Tibial artery (tissue), 4 donors: ENCODE measurements around the gene CDH6.

Experiments
- DNase-seq, 2 donors: peaks; one replicate each; pipeline ENCODE4 v3.0.0-alpha.2; 2019
- H3K27ac ChIP-seq, 2 donors: fragments of 200-600 bp; sonication (generic) in 1 of 2; 1 replicate in 1 of 2; 2 replicates in 1 of 2; pipeline ENCODE4 v1.5.1; 2018 to 2019; ENCODE audit warnings: mild to moderate bottlenecking in 1 of 2
- H3K27me3 ChIP-seq, 2 donors: fragments of 200-600 bp; sonication (generic) in 1 of 2; one replicate each; pipeline versions ENCODE4 v1.5.1 to v1.6.0; 2016 to 2019
- H3K36me3 ChIP-seq, 3 donors: fragments of 200-600 bp; sonication (generic) in 2 of 3; one replicate each; pipeline ENCODE4 v1.5.1; 2016 to 2019; ENCODE audit warnings: mild to moderate bottlenecking in 2 of 3
- H3K4me1 ChIP-seq, 4 donors: fragments of 200-600 bp; sonication (generic) in 2 of 4; 1 replicate in 3 of 4; 2 replicates in 1 of 4; pipeline ENCODE4 v1.5.1; 2016 to 2019
- H3K4me3 ChIP-seq, 2 donors: fragments of 200-600 bp; sonication (generic) in 1 of 2; 1 replicate in 1 of 2; 2 replicates in 1 of 2; pipeline ENCODE4 v1.5.1; 2018 to 2019; ENCODE audit warnings: mild to moderate bottlenecking in 2 of 2
- H3K9me3 ChIP-seq, 3 donors: fragments of 200-600 bp; sonication (generic) in 1 of 3; one replicate each; pipeline ENCODE4 v1.5.1; 2016 to 2019
- intact Hi-C: fragments of 100-400 bp; cut with DNase I; formaldehyde crosslinking; loops from one replicate; pipeline ENCODE4 v1.15.0; 2023; ENCODE audit warnings: low total_unique reads
- TF ChIP-seq, protein P1 (sequence below), 2 experiments: fragments of 200-600 bp in 1 of 2; fragments of 450-650 bp in 1 of 2; IDR thresholded peaks; one replicate each; pipeline ENCODE4 v1.5.1; 2017 to 2019; ENCODE audit warnings: antibody characterized with exemption in 2 of 2, mild to moderate bottlenecking in 1 of 2, moderate library complexity in 1 of 2

CDH6 gene

DNA sequence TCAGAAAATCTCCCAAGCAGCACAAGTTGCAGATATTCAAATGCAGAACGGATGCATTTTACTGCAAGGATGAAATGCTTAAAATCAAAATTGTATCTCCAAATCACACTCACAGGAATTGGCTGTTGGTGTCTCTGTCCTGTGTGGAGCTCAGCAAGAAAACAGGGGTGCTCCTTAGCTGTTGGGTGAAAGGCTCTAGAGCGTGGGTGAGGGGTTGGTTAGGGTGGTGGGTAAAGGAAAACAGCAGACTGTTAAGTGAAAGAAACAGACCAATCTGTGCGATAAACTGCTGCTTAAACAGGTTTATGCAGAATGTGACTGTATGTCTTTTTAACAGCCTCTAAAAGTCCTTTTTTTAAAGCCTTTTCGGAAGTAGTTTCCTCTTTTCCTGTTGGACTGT is 19.8 kb downstream of the CDH6 start:
- intact Hi-C loops, result no loop called here
- TF ChIP-seq, protein P1, sequence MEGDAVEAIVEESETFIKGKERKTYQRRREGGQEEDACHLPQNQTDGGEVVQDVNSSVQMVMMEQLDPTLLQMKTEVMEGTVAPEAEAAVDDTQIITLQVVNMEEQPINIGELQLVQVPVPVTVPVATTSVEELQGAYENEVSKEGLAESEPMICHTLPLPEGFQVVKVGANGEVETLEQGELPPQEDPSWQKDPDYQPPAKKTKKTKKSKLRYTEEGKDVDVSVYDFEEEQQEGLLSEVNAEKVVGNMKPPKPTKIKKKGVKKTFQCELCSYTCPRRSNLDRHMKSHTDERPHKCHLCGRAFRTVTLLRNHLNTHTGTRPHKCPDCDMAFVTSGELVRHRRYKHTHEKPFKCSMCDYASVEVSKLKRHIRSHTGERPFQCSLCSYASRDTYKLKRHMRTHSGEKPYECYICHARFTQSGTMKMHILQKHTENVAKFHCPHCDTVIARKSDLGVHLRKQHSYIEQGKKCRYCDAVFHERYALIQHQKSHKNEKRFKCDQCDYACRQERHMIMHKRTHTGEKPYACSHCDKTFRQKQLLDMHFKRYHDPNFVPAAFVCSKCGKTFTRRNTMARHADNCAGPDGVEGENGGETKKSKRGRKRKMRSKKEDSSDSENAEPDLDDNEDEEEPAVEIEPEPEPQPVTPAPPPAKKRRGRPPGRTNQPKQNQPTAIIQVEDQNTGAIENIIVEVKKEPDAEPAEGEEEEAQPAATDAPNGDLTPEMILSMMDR (IDR thresholded peaks at IDR 0.05), result no peak
- Histone ChIP-seq H3K36me3 (no peaks in the 10 kb centered on the region), H3K9me3 (no peaks in the 10 kb centered on the region), H3K27ac (peak overlapping the region; percentile 37 to 65), H3K4me3 (peak overlapping the region; percentile 4 to 17), H3K27me3 (no peaks in the 10 kb centered on the region), H3K4me1 (peaks cover 0 to 67% (median 6%) of the 10 kb centered on the region in 4 donors)
- no peak for DNase-seq

DNA sequence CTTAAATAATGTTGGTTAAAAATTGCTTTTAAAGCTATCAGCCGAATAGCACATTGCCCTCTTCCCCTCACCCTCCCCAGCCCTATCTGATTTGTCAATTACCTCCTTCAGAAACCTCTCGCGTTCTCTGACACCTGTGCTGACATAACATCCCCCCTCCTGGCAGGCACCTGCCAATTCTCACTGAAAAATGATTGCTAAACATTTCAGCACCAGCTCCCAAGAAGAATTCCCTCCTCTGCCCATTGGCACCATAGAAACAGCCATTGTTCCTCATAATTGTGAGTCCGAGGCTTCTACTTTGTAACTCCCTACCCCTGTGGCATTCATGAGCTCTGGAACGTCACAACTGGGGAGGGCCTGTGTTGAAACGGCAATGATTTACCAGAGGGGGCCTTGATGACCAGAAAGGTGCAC is 20.2 kb downstream of the CDH6 start:
- H3K27me3 ChIP-seq, result no peaks in the 10 kb centered on the region
- H3K9me3 ChIP-seq, result no peaks in the 10 kb centered on the region
- H3K36me3 ChIP-seq, result no peaks in the 10 kb centered on the region
- H3K4me1 ChIP-seq, result peaks cover 0 to 67% (median 6%) of the 10 kb centered on the region in 4 donors
- peak overlapping the region; percentile 37 to 65 for H3K27ac ChIP-seq
- DNase-seq, result no peak
- H3K4me3 ChIP-seq, result peak overlapping the region; percentile 4 to 17
- TF ChIP-seq, protein P1 (IDR thresholded peaks at IDR 0.05), result no peak
- intact Hi-C loops, result no loop called here

DNA sequence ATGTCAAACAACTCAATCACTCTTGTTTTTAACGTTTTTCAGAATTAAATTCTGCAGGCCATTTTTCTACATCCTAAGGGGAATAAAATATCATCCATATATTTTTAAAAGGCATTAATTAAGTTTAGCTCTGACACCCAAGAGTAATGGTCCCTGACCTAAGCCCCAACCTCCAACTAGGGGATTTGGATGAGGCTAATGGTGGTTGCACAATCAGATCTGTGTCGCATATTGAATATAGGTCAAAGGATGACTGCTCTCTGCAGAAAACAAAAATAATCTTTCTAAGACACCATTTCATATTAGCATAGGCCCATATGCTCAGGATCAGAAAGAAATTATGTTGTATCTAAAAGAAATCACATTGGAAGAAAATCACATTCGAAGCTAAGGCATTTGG is 20.7 kb downstream of the CDH6 start:
- peaks cover 0 to 68% (median 5%) of the 10 kb centered on the region in 4 donors for H3K4me1 ChIP-seq
- intact Hi-C loops, result no loop called here
- no peak overlapping the region for H3K4me3 ChIP-seq
- TF ChIP-seq, protein P1 (IDR thresholded peaks at IDR 0.05), result no peak
- no peaks in the 10 kb centered on the region for H3K9me3 ChIP-seq
- H3K27ac ChIP-seq, result peak overlapping the region; percentile 37 to 65
- no peak for DNase-seq
- no peaks in the 10 kb centered on the region for H3K36me3 ChIP-seq
- no peaks in the 10 kb centered on the region for H3K27me3 ChIP-seq

DNA sequence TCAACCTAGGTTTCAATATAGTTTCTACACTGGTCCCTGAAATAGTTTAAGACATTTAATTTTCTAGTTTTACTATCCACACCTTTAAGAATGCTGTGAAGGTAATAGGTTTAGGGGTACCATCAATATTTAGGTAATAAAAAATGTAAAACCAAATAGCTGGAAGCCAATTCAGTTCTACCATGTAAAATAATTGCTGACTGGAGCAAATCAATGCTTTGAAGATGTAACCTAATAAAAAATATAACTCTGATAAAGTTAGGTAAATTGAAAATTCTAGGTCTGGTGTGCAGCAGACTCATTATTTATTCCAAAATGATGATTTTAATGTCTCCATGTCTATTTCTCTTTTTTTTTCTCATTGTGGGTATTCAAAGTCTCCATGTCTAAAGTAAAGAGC is 21.8 kb downstream of the CDH6 start:
- Histone ChIP-seq H3K4me3 (no peak overlapping the region), H3K27me3 (no peaks in the 10 kb centered on the region), H3K4me1 (peaks cover 0 to 61% (median 5%) of the 10 kb centered on the region in 4 donors), H3K36me3 (no peaks in the 10 kb centered on the region), H3K9me3 (no peaks in the 10 kb centered on the region), H3K27ac (peak overlapping the region in 1 of 2 donors; percentile 65)
- no peak for DNase-seq
- intact Hi-C loops, result no loop called here
- TF ChIP-seq, protein P1 (IDR thresholded peaks at IDR 0.05), result no peak

DNA sequence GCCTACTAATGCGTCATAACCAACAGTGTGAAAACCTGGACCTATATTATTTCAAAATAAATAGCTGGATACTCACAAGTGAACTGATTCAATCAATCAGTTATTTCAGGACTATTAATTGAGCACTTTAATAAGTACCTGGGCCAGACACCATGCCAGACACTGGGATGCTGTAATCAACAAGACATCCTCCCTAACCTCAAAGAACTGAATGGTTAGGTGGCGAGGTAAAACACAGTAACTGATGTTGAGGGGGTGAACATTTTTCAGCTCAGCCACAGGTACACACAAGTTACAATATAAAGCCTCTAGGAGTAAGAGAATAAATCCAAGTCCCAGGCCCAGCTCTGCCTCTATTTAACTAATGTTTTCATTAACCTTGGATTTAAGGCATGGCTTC is 24.0 kb downstream of the CDH6 start:
- Histone ChIP-seq H3K27me3 (no peaks in the 10 kb centered on the region), H3K4me1 (peaks cover 0 to 49% (median 1%) of the 10 kb centered on the region in 4 donors), H3K4me3 (no peak overlapping the region), H3K9me3 (no peaks in the 10 kb centered on the region), H3K27ac (no peak overlapping the region), H3K36me3 (no peaks in the 10 kb centered on the region)
- TF ChIP-seq, protein P1 (IDR thresholded peaks at IDR 0.05), result no peak
- intact Hi-C loops, result no loop called here
- DNase-seq, result no peak

DNA sequence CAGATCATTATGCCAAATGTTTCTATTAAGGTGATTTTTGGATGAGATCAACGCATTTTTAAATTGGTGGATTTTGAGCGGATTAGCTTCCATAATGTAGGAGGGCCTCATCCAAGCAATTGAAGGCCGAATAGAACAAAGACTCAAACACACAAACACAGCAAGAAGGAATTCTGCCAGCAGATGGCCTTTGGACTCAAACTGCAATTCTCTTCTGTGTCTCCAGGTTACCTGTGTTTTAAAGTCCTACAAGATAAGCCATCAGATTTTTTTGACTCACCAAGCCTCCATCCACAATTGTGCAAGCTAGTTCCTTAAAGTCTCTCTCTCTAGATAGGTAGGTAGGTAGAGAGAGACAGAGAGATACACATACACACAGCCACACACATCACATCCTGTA is 25.5 kb downstream of the CDH6 start:
- TF ChIP-seq, protein P1 (IDR thresholded peaks at IDR 0.05), result no peak
- intact Hi-C loops, result no loop called here

More for the DNA sequence above, 25.5 kb downstream of the CDH6 start:
- peaks cover 0 to 41% (median 0%) of the 10 kb centered on the region in 4 donors for H3K4me1 ChIP-seq
- H3K27me3 ChIP-seq, result no peaks in the 10 kb centered on the region
- no peak overlapping the region for H3K27ac ChIP-seq
- no peaks in the 10 kb centered on the region for H3K9me3 ChIP-seq
- DNase-seq, result no peak
- no peak overlapping the region for H3K4me3 ChIP-seq
- H3K36me3 ChIP-seq, result no peaks in the 10 kb centered on the region
